ENCODE results near the gene SLC4A11. TPM values are rescaled to one million over a fixed set of nuclear protein-coding genes. Genes with fewer than 3 reads are reported as not detected.

Gene SLC4A11
- total RNA-seq, 4 donors from 2014 or later: 0.33 to 5.3 (median 0.51) TPM; not detected in 1

DNA sequence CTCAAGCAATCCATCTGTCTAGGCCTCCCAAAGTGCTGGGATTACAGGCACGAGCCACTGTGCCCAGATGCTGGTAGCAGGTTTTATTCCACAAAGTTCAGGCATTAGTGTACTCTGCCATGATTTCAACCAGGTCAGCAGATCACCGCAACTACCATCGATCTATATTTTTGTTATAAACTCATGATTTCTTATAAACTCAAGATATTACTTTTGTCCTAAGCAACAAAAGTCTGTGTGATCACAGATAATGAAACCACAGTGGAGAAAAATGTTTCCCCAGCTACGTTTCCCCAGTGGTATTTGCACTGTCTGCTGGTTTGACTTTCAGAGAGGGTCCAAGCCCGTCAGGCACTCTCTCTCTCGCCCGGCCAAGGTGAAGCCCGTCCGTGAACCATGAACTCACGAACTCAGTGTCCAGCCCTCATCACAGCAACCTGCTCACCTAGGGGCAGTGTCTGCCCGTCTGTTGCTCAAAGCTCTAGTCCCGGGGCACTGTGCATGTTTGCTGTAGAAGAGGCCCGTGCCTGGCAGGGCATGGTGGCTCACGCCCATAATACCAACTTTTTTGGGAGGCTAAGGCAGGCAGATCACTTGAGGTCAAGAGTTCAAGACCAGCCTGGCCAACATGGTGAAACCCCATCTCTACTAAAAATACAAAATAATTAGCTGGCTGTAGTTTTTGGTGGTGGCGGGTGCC, 7.0 kb downstream of the SLC4A11 start:
- TF ChIP-seq, protein P1, sequence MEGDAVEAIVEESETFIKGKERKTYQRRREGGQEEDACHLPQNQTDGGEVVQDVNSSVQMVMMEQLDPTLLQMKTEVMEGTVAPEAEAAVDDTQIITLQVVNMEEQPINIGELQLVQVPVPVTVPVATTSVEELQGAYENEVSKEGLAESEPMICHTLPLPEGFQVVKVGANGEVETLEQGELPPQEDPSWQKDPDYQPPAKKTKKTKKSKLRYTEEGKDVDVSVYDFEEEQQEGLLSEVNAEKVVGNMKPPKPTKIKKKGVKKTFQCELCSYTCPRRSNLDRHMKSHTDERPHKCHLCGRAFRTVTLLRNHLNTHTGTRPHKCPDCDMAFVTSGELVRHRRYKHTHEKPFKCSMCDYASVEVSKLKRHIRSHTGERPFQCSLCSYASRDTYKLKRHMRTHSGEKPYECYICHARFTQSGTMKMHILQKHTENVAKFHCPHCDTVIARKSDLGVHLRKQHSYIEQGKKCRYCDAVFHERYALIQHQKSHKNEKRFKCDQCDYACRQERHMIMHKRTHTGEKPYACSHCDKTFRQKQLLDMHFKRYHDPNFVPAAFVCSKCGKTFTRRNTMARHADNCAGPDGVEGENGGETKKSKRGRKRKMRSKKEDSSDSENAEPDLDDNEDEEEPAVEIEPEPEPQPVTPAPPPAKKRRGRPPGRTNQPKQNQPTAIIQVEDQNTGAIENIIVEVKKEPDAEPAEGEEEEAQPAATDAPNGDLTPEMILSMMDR (IDR thresholded peaks at IDR 0.05; ENCODE audit: low read depth): no peak

DNA sequence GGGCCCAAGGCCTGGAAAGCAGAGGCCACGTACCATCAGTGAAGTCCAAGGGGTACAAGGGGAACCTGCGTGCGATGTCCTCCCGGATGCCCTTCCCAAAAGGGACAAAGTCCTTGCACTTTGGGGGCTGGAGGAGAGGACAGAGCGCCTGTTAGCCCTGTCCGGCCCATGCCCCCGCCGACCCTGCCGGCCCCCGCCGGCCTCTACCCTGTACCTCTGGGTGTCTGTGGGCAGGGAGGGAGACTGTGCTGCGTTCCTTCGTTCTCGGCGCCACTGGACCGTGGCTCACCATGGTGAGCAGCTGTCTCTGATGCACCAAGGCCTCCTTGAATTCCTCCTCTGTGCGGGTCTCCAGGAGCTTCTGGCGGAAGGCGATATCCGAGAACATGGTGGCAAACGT, 7.9 kb downstream of the SLC4A11 start:
- TF ChIP-seq, protein P1 (IDR thresholded peaks at IDR 0.05; ENCODE audit: low read depth): no peak

DNA sequence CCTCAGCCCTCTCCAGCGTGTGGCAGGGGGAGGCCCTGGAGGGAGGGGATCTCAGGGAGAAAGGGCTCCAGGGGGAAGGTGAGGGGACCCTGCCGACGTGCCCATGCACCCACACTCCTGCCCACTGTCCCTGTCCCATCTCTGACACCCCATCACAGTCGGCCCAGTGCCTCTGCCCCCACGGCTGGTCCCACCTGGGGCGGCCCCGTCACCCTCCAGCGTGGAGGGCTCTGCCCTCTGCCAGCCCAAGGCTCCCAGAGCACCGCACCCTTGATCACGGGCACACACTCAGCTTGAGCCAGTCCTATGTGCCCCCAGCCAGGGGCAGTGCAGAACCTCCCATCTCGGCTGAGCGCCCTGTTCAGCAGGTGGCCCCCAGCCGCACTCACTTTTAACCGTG, 9.2 kb downstream of the SLC4A11 start:
- TF ChIP-seq, protein P1 (IDR thresholded peaks at IDR 0.05; ENCODE audit: low read depth): no peak

DNA sequence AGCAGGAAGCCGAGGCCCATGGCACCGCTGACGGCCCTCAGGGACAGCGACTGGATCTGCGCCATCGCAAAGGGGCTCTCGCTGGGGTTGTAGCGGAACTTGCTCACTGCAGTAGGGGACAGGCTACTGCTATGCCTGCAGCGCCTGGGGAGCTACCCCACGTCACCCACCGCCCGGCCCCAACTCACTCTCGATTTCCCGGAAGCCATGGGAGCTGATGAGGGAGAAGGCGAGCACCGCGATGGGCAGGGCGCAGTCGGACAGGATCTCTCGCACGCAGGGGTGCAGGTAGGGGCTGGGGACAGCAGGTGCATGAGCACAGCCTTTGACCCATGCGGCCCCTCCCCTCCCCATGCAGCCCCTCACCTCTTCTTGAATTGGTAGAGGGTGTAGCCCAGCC, 9.8 kb downstream of the SLC4A11 start:
- TF ChIP-seq, protein P1 (IDR thresholded peaks at IDR 0.05; ENCODE audit: low read depth): no peak

DNA sequence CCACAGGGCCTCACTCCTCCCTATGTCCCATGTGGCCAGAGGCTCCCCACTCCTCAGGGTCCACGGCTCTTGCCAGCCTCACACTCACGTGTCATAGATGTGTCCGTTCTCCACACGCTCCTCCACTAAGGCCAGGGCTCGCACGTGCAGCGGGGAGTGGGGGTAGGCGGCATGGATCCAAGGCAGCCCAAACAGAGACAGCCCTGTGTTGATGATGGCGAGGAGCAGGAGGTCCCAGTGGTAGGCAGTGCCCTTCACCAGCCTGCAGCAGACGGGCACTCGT, 10.3 kb downstream of the SLC4A11 start:
- TF ChIP-seq, protein P1 (IDR thresholded peaks at IDR 0.05; ENCODE audit: low read depth): no peak

DNA sequence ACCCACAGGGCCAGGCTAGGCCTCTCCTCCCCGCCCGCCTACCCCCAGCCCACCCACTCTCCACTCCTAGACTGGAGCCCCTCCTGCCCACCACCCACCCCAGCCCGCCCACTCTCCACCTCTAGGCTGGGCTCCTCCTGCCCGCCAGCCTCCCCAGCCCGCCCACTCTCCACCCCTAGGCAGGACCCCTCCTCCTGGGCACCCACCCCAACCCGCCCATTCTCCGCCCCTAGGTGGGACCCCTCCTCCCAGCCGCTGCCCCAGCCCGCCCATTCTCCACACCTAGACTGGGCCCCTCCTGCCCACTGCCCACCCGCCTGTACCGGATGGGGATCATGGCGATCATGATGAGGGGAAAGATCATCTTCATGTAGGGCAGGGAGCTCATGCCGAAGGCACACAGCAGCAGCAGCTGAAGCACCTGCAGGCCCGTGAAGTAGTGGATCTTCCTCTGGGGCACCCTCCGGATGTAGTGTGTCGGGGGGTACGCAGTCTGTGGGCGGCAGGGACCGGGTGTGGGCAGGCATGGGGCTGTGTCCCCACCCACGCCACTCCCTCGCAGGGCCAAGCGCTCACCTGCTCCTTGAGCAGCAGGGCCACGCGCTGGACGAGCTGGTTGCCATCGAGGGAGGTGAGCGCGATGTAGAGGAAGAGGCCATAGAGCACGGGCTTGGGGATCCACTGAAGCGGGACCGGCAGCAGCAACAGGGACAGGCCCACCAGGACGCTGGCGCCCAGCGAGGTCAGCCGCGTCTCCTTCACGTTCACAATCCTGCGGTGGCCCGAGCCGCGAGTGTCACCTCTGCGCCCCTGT, 10.8 kb downstream of the SLC4A11 start:
- TF ChIP-seq, protein P1 (IDR thresholded peaks at IDR 0.05; ENCODE audit: low read depth): no peak

DNA sequence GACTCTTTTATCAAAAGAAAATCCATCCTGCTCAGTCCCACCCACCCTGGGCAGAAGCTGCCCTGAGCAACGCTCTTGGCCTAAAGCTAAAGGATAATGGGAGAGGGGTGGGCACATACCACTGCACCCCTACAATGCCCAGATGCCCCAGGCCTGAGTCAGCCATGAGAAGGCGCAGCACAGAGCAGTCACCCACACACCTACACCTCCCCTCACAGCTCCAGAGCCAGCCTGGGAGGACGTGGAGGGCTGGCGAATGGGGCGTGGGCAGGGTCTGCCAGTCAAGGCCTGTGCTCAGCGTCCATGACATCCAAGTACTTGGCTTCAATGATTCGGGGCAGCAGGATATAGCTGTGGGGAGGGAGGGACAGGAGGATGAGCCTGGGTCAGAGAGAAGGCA, 11.5 kb downstream of the SLC4A11 start:
- TF ChIP-seq, protein P1 (IDR thresholded peaks at IDR 0.05; ENCODE audit: low read depth): no peak

All from subcutaneous adipose tissue (tissue), 4 donors.